ENCODE data around the gene KCNF1.

GRCh38 chr2:10939058-10939457 lies 27.3 kb downstream of the KCNF1 start:
- TF ChIP-seq ZNF70 (CRISPR knock-in tag; IDR thresholded peaks at IDR 0.05) (no peak), TCF4 (CRISPR knock-in tag; IDR thresholded peaks at IDR 0.05; ENCODE audit: borderline replicate concordance) (no peak), ZFP30 (CRISPR knock-in tag; IDR thresholded peaks at IDR 0.05) (no peak), RARB (CRISPR knock-in tag; IDR thresholded peaks at IDR 0.05) (no peak), CSDC2 (CRISPR knock-in tag; IDR thresholded peaks at IDR 0.05) (no peak), GLIS3 (CRISPR knock-in tag; IDR thresholded peaks at IDR 0.05) (no peak), ZNF565 (CRISPR knock-in tag; conservative IDR thresholded peaks at IDR 0.05; ENCODE audit: low read depth) (no peak), PATZ1 (CRISPR knock-in tag; IDR thresholded peaks at IDR 0.05; ENCODE audit: borderline replicate concordance) (no peak), ZC3H10 (CRISPR knock-in tag; IDR thresholded peaks at IDR 0.05) (no peak)
- TF ChIP-seq, protein P1, sequence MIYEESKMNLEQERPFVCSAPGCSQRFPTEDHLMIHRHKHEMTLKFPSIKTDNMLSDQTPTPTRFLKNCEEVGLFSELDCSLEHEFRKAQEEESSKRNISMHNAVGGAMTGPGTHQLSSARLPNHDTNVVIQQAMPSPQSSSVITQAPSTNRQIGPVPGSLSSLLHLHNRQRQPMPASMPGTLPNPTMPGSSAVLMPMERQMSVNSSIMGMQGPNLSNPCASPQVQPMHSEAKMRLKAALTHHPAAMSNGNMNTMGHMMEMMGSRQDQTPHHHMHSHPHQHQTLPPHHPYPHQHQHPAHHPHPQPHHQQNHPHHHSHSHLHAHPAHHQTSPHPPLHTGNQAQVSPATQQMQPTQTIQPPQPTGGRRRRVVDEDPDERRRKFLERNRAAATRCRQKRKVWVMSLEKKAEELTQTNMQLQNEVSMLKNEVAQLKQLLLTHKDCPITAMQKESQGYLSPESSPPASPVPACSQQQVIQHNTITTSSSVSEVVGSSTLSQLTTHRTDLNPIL (CRISPR knock-in tag; IDR thresholded peaks at IDR 0.05; ENCODE audit: low read depth), result no peak

All from SK-N-SH treated with all-trans-retinoic acid at 6 μM for 48 hours (cell line).